Measurements from ENCODE around the gene PPL.
A peak's percentile ranks its signal among the peaks of the same experiment; 100 is the strongest.

Gene PPL

DNA sequence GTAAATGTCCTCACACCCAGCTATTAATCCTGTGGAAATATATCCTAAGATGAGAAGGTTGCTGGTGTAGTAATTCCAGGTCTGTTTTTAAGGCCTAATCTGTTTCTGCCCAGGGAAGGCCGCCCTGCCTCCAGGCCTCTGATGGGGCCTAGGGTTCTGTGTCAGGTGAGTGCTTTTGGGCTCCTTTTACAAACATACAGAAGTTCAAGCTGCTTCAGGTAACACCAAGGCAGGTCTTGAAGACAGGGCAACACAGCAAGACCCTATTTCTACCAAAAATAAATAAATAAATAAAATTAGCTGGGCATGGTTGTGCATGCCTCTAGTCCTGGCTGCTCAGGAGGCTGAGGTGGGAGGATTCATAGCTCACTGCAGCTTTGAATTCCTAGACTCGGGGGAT is 9.3 kb downstream of the PPL start:
- Histone ChIP-seq H2AK5ac (ENCODE audit: low read length) (no peak overlapping the region), H3K18ac (ENCODE audit: low read length) (no peak overlapping the region), H3K36me3 (ENCODE audit: control insufficient read depth, insufficient read depth, low read length) (no peaks in the 10 kb centered on the region), H2BK5ac (ENCODE audit: low read length) (no peak overlapping the region), H4K8ac (ENCODE audit: low read depth, low read length) (no peak overlapping the region), H3K79me2 (ENCODE audit: control insufficient read depth, insufficient read depth, low read length) (no peaks in the 10 kb centered on the region), H3K23ac (ENCODE audit: low read length) (no peak overlapping the region), H2BK120ac (ENCODE audit: low read depth, low read length) (no peak overlapping the region), H4K5ac (ENCODE audit: low read length) (no peak overlapping the region), H3K4me3 (ENCODE audit: low read length) (no peak overlapping the region), H3K4me2 (ENCODE audit: low read length) (no peak overlapping the region), H3K9ac (ENCODE audit: low read length) (no peak overlapping the region), H3K27ac (ENCODE audit: low read depth, low read length) (no peak overlapping the region), H3K27me3 (ENCODE audit: insufficient read depth, low read length, poor library complexity) (no peaks in the 10 kb centered on the region), H3K79me1 (ENCODE audit: low read length) (no peaks in the 10 kb centered on the region), H3K56ac (ENCODE audit: low read length) (no peak overlapping the region), H3K4me1 (ENCODE audit: control insufficient read depth, low read depth, low read length) (peaks cover 7% of the 10 kb centered on the region), H2BK15ac (replicated peaks; ENCODE audit: low read depth) (no peak overlapping the region), H3K4ac (ENCODE audit: low read depth, low read length) (no peak overlapping the region)
- DNase-seq, result no peak
- no CpG with 5 or more reads among the region's 2 CpGs for WGBS (ENCODE audit: extremely low coverage, insufficient coverage, low lambda C conversion rate)

- WGBS (ENCODE audit: extremely low coverage, insufficient coverage, low lambda C conversion rate), result no CpG with 5 or more reads among the region's 2 CpGs
- Histone ChIP-seq H3K4me3 (ENCODE audit: low read length) (no peak overlapping the region), H2BK15ac (replicated peaks; ENCODE audit: low read depth) (no peak overlapping the region), H2BK120ac (ENCODE audit: low read depth, low read length) (no peak overlapping the region), H3K79me2 (ENCODE audit: control insufficient read depth, insufficient read depth, low read length) (no peaks in the 10 kb centered on the region), H4K5ac (ENCODE audit: low read length) (no peak overlapping the region), H4K8ac (ENCODE audit: low read depth, low read length) (no peak overlapping the region), H2BK5ac (ENCODE audit: low read length) (no peak overlapping the region), H3K18ac (ENCODE audit: low read length) (no peak overlapping the region), H3K4me1 (ENCODE audit: control insufficient read depth, low read depth, low read length) (peaks cover 7% of the 10 kb centered on the region), H3K23ac (ENCODE audit: low read length) (no peak overlapping the region), H3K4me2 (ENCODE audit: low read length) (no peak overlapping the region), H3K4ac (ENCODE audit: low read depth, low read length) (no peak overlapping the region), H3K36me3 (ENCODE audit: control insufficient read depth, insufficient read depth, low read length) (no peaks in the 10 kb centered on the region), H3K27me3 (ENCODE audit: insufficient read depth, low read length, poor library complexity) (no peaks in the 10 kb centered on the region), H3K27ac (ENCODE audit: low read depth, low read length) (no peak overlapping the region), H3K9ac (ENCODE audit: low read length) (no peak overlapping the region), H3K79me1 (ENCODE audit: low read length) (no peaks in the 10 kb centered on the region), H2AK5ac (ENCODE audit: low read length) (no peak overlapping the region), H3K56ac (ENCODE audit: low read length) (no peak overlapping the region)
- no peak for DNase-seq
Measured at GRCh38 chr16:4926928-4927327, 10.0 kb downstream of the PPL start.

GRCh38 chr16:4925791-4926190 is 11.2 kb downstream of the PPL start:
- Histone ChIP-seq H3K27ac (ENCODE audit: low read depth, low read length) (no peak overlapping the region), H3K4me3 (ENCODE audit: low read length) (no peak overlapping the region), H3K79me2 (ENCODE audit: control insufficient read depth, insufficient read depth, low read length) (no peaks in the 10 kb centered on the region), H3K79me1 (ENCODE audit: low read length) (no peaks in the 10 kb centered on the region), H3K4ac (ENCODE audit: low read depth, low read length) (no peak overlapping the region), H3K18ac (ENCODE audit: low read length) (no peak overlapping the region), H2AK5ac (ENCODE audit: low read length) (no peak overlapping the region), H3K9ac (ENCODE audit: low read length) (no peak overlapping the region), H3K56ac (ENCODE audit: low read length) (no peak overlapping the region), H2BK15ac (replicated peaks; ENCODE audit: low read depth) (no peak overlapping the region), H3K4me2 (ENCODE audit: low read length) (no peak overlapping the region), H4K8ac (ENCODE audit: low read depth, low read length) (no peak overlapping the region), H3K36me3 (ENCODE audit: control insufficient read depth, insufficient read depth, low read length) (no peaks in the 10 kb centered on the region), H4K5ac (ENCODE audit: low read length) (no peak overlapping the region), H3K27me3 (ENCODE audit: insufficient read depth, low read length, poor library complexity) (no peaks in the 10 kb centered on the region), H2BK5ac (ENCODE audit: low read length) (no peak overlapping the region), H2BK120ac (ENCODE audit: low read depth, low read length) (no peak overlapping the region), H3K4me1 (ENCODE audit: control insufficient read depth, low read depth, low read length) (peaks cover 7% of the 10 kb centered on the region), H3K23ac (ENCODE audit: low read length) (no peak overlapping the region)
- no CpG with 5 or more reads among the region's 5 CpGs for WGBS (ENCODE audit: extremely low coverage, insufficient coverage, low lambda C conversion rate)
- DNase-seq, result no peak

- Histone ChIP-seq H3K23ac (ENCODE audit: low read length) (no peak overlapping the region), H3K18ac (ENCODE audit: low read length) (no peak overlapping the region), H2BK15ac (replicated peaks; ENCODE audit: low read depth) (no peak overlapping the region), H3K56ac (ENCODE audit: low read length) (no peak overlapping the region), H3K36me3 (ENCODE audit: control insufficient read depth, insufficient read depth, low read length) (no peaks in the 10 kb centered on the region), H3K27me3 (ENCODE audit: insufficient read depth, low read length, poor library complexity) (no peaks in the 10 kb centered on the region), H3K79me1 (ENCODE audit: low read length) (no peaks in the 10 kb centered on the region), H2BK120ac (ENCODE audit: low read depth, low read length) (no peak overlapping the region), H3K4ac (ENCODE audit: low read depth, low read length) (no peak overlapping the region), H4K5ac (ENCODE audit: low read length) (no peak overlapping the region), H2AK5ac (ENCODE audit: low read length) (no peak overlapping the region), H3K79me2 (ENCODE audit: control insufficient read depth, insufficient read depth, low read length) (no peaks in the 10 kb centered on the region), H3K4me2 (ENCODE audit: low read length) (no peak overlapping the region), H3K4me1 (ENCODE audit: control insufficient read depth, low read depth, low read length) (peaks cover 7% of the 10 kb centered on the region), H3K4me3 (ENCODE audit: low read length) (no peak overlapping the region), H3K27ac (ENCODE audit: low read depth, low read length) (no peak overlapping the region), H3K9ac (ENCODE audit: low read length) (no peak overlapping the region), H2BK5ac (ENCODE audit: low read length) (no peak overlapping the region), H4K8ac (ENCODE audit: low read depth, low read length) (no peak overlapping the region)
- no peak for DNase-seq
- no CpG with 5 or more reads among the region's 5 CpGs for WGBS (ENCODE audit: extremely low coverage, insufficient coverage, low lambda C conversion rate)
Measured at GRCh38 chr16:4925293-4925607, 11.7 kb downstream of the PPL start.

DNA sequence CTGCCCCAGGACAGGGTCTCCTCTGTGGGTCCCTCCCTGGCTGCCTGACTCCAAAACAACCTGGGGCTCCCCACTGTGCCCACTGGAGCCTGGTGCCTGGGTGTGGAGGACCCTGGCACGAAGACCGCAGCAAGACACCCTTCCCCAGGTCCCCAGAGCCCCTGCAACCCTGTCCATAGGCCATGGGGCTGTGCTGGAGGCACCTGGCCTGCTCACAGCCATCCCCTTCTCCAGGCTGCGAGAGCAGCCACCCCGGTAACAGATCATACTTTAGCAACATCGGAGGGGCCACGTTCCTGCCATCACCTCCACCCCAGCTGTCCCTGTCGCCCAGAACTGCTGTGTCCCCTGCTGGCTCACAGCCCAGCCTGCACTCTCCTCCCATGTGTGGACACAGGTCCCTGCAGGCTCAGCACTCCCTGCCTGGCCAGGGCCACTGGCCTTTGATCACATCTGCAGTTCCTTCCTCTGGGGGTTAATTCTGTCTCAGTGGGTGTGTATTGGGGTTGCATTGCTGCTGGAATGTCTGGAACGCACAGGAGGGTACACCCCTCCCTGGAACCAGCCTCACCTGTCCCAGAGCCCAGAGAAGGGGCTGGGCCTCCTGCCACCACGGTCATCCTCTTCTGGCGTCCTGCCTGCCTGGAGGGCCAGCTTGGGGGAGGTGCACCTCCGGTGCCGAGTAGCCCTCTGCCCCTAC is 12.2 kb downstream of the PPL start:
- no peaks in the 10 kb centered on the region for H3K27me3 ChIP-seq (ENCODE audit: insufficient read depth, low read length, poor library complexity)
- peak overlapping the region; percentile 67 for H3K56ac ChIP-seq (ENCODE audit: low read length)
- H3K27ac ChIP-seq (ENCODE audit: low read depth, low read length), result no peak overlapping the region
- H3K4me2 ChIP-seq (ENCODE audit: low read length), result no peak overlapping the region
- H4K5ac ChIP-seq (ENCODE audit: low read length), result no peak overlapping the region
- WGBS (ENCODE audit: extremely low coverage, insufficient coverage, low lambda C conversion rate), result no CpG with 5 or more reads among the region's 12 CpGs
- no peak overlapping the region for H2AK5ac ChIP-seq (ENCODE audit: low read length)
- H3K4ac ChIP-seq (ENCODE audit: low read depth, low read length), result no peak overlapping the region
- no peak overlapping the region for H4K8ac ChIP-seq (ENCODE audit: low read depth, low read length)
- peak; percentile 83 for DNase-seq
- peak overlapping the region; percentile 32 for H3K9ac ChIP-seq (ENCODE audit: low read length)
- H2BK120ac ChIP-seq (ENCODE audit: low read depth, low read length), result no peak overlapping the region
- H2BK15ac ChIP-seq (replicated peaks; ENCODE audit: low read depth), result no peak overlapping the region
- H3K4me3 ChIP-seq (ENCODE audit: low read length), result no peak overlapping the region
- no peaks in the 10 kb centered on the region for H3K79me1 ChIP-seq (ENCODE audit: low read length)
- peaks cover 7% of the 10 kb centered on the region for H3K4me1 ChIP-seq (ENCODE audit: control insufficient read depth, low read depth, low read length)
- H3K23ac ChIP-seq (ENCODE audit: low read length), result no peak overlapping the region
- H3K79me2 ChIP-seq (ENCODE audit: control insufficient read depth, insufficient read depth, low read length), result no peaks in the 10 kb centered on the region
- no peak overlapping the region for H3K18ac ChIP-seq (ENCODE audit: low read length)
- H2BK5ac ChIP-seq (ENCODE audit: low read length), result no peak overlapping the region
- no peaks in the 10 kb centered on the region for H3K36me3 ChIP-seq (ENCODE audit: control insufficient read depth, insufficient read depth, low read length)

GRCh38 chr16:4923853-4924252 is 13.1 kb downstream of the PPL start:
- no peak overlapping the region for H2BK120ac ChIP-seq (ENCODE audit: low read depth, low read length)
- no peaks in the 10 kb centered on the region for H3K79me1 ChIP-seq (ENCODE audit: low read length)
- H2BK15ac ChIP-seq (replicated peaks; ENCODE audit: low read depth), result no peak overlapping the region
- no peaks in the 10 kb centered on the region for H3K36me3 ChIP-seq (ENCODE audit: control insufficient read depth, insufficient read depth, low read length)
- H3K27ac ChIP-seq (ENCODE audit: low read depth, low read length), result no peak overlapping the region
- DNase-seq, result no peak
- H2BK5ac ChIP-seq (ENCODE audit: low read length), result no peak overlapping the region
- WGBS (ENCODE audit: extremely low coverage, insufficient coverage, low lambda C conversion rate), result no CpG with 5 or more reads among the region's 6 CpGs
- no peaks in the 10 kb centered on the region for H3K79me2 ChIP-seq (ENCODE audit: control insufficient read depth, insufficient read depth, low read length)
- no peak overlapping the region for H4K5ac ChIP-seq (ENCODE audit: low read length)
- no peak overlapping the region for H3K4me2 ChIP-seq (ENCODE audit: low read length)
- H3K56ac ChIP-seq (ENCODE audit: low read length), result no peak overlapping the region
- H3K4me1 ChIP-seq (ENCODE audit: control insufficient read depth, low read depth, low read length), result peaks cover 7% of the 10 kb centered on the region
- H3K18ac ChIP-seq (ENCODE audit: low read length), result no peak overlapping the region
- no peak overlapping the region for H3K4me3 ChIP-seq (ENCODE audit: low read length)
- no peak overlapping the region for H2AK5ac ChIP-seq (ENCODE audit: low read length)
- no peak overlapping the region for H3K23ac ChIP-seq (ENCODE audit: low read length)
- no peaks in the 10 kb centered on the region for H3K27me3 ChIP-seq (ENCODE audit: insufficient read depth, low read length, poor library complexity)
- no peak overlapping the region for H3K4ac ChIP-seq (ENCODE audit: low read depth, low read length)
- no peak overlapping the region for H4K8ac ChIP-seq (ENCODE audit: low read depth, low read length)
- no peak overlapping the region for H3K9ac ChIP-seq (ENCODE audit: low read length)
